GM23338 (cell line): ENCODE measurements around the gene C1orf210. TPM values are rescaled to one million over a fixed set of nuclear protein-coding genes. Genes with fewer than 3 reads are reported as not detected.

ENCODE experiments used
- ATAC-seq: fragments of 200-7000 bp; cut with Tn5 transposase; 3 replicates; pipeline ENCODE4 v1.9.1; 2020
- DNase-seq: peaks from one replicate; pipeline ENCODE4 v3.0.0-alpha.2; 2015; ENCODE audit warnings: low spot score
- H2AFZ ChIP-seq: fragments of 200-600 bp; sonication (generic); 2 replicates; pipeline ENCODE4 v1.8.0; 2016; ENCODE audit warnings: antibody characterized with exemption, mild to moderate bottlenecking, moderate library complexity
- H3F3A ChIP-seq: fragments of 200-600 bp; sonication (generic); replicated peaks from 2 replicates; pipeline ENCODE4 v1.8.0; 2017; ENCODE audit warnings: antibody characterized with exemption, mixed run types, low read depth
- H3K27ac ChIP-seq: fragments of 200-600 bp; sonication (generic); 2 replicates; pipeline ENCODE4 v1.6.1; 2016; ENCODE audit warnings: low read depth
- H3K27me3 ChIP-seq: fragments of 200-600 bp; sonication (generic); 2 replicates; pipeline ENCODE4 v1.8.0; 2016; ENCODE audit warnings: mild to moderate bottlenecking, mixed run types, moderate library complexity; ENCODE audit not compliant: insufficient read depth
- H3K36me3 ChIP-seq: fragments of 200-600 bp; sonication (generic); 2 replicates; pipeline ENCODE4 v1.8.0; 2016; ENCODE audit warnings: mild to moderate bottlenecking; ENCODE audit not compliant: insufficient read depth
- H3K4me1 ChIP-seq: fragments of 200-600 bp; sonication (generic); 2 replicates; pipeline ENCODE4 v1.8.0; 2016; ENCODE audit warnings: mild to moderate bottlenecking, moderate library complexity; ENCODE audit not compliant: insufficient read depth
- H3K4me2 ChIP-seq: fragments of 200-600 bp; sonication (generic); 2 replicates; pipeline ENCODE4 v1.7.1; 2017; ENCODE audit warnings: mixed run types
- H3K4me3 ChIP-seq: fragments of 200-600 bp; sonication (generic); 2 replicates; pipeline ENCODE4 v1.6.1; 2016; ENCODE audit warnings: mixed run types
- H3K79me2 ChIP-seq: fragments of 200-600 bp; sonication (generic); replicated peaks from 2 replicates; pipeline ENCODE4 v1.8.0; 2017; ENCODE audit warnings: mild to moderate bottlenecking; ENCODE audit not compliant: insufficient read depth
- H3K9me2 ChIP-seq: fragments of 200-600 bp; sonication (generic); 2 replicates; pipeline ENCODE4 v1.8.0; 2017; ENCODE audit not compliant: insufficient read depth
- H4K20me1 ChIP-seq: fragments of 200-600 bp; sonication (generic); replicated peaks from 2 replicates; pipeline ENCODE4 v1.8.0; 2017; ENCODE audit warnings: mild to moderate bottlenecking; ENCODE audit not compliant: insufficient read depth
- H3K27ac Mint-ChIP-seq: 2 replicates; pipeline ENCODE4 v1.8.0; 2020; ENCODE audit warnings: inconsistent platforms, mild to moderate bottlenecking, moderate library complexity, mixed read lengths
- H3K27me3 Mint-ChIP-seq: 3 replicates; pipeline ENCODE4 v1.8.0; 2022; ENCODE audit warnings: low read depth, mild to moderate bottlenecking, moderate library complexity, mixed read lengths, inconsistent platforms; ENCODE audit not compliant: insufficient read depth, poor library complexity
- H3K36me3 Mint-ChIP-seq: 3 replicates; pipeline ENCODE4 v1.8.0; 2021; ENCODE audit warnings: low read depth, mild to moderate bottlenecking, inconsistent platforms, moderate library complexity, mixed read lengths
- H3K4me1 Mint-ChIP-seq: 3 replicates; pipeline ENCODE4 v1.8.0; 2020; ENCODE audit warnings: mild to moderate bottlenecking, inconsistent platforms, mixed read lengths
- H3K4me3 Mint-ChIP-seq: 3 replicates; pipeline ENCODE4 v1.8.0; 2021; ENCODE audit warnings: moderate library complexity, mild to moderate bottlenecking, inconsistent platforms, mixed read lengths
- H3K9me3 Mint-ChIP-seq: 3 replicates; pipeline ENCODE4 v1.8.0; 2020; ENCODE audit warnings: moderate library complexity, mild to moderate bottlenecking, inconsistent platforms, mixed read lengths
- CREB1 ChIP-seq: fragments of 250-450 bp; sonication (Bioruptor Pico); IDR thresholded peaks from 2 replicates; pipeline ENCODE4 v1.5.0; 2020; ENCODE audit warnings: low read depth, mild to moderate bottlenecking, moderate library complexity
- CTCF ChIP-seq, 2 experiments: fragments of 200-600 bp in 1 of 2; sonication (generic) in 1 of 2; conservative IDR thresholded peaks; 2 replicates each; pipeline versions ENCODE4 v1.5.1 to v1.6.1; 2016 to 2017; ENCODE audit warnings: antibody characterized with exemption in 2 of 2, low read depth in 2 of 2, mild to moderate bottlenecking in 2 of 2, moderate library complexity in 1 of 2
- EZH2 ChIP-seq: fragments of 200-600 bp; sonication (generic); IDR thresholded peaks from one replicate; pipeline ENCODE4 v1.8.0; 2017; ENCODE audit warnings: antibody characterized with exemption, mild to moderate bottlenecking, low read depth; ENCODE audit not compliant: unreplicated experiment
- EZH2phosphoT487 ChIP-seq: fragments of 200-600 bp; sonication (generic); IDR thresholded peaks from one replicate; pipeline ENCODE4 v1.8.1; 2018; ENCODE audit warnings: antibody characterized with exemption; ENCODE audit not compliant: unreplicated experiment
- JUNB ChIP-seq: IDR thresholded peaks from one replicate; pipeline ENCODE4 v1.6.1; 2016; ENCODE audit warnings: antibody characterized with exemption; ENCODE audit not compliant: unreplicated experiment
- NANOG ChIP-seq: IDR thresholded peaks from 2 replicates; pipeline ENCODE4 v1.6.1; 2016; ENCODE audit warnings: antibody characterized with exemption, borderline replicate concordance
- POLR2AphosphoS5 ChIP-seq: IDR thresholded peaks from 2 replicates; pipeline ENCODE4 v1.6.1; 2016; ENCODE audit warnings: antibody characterized with exemption, low read depth
- STAT1 ChIP-seq: IDR thresholded peaks from one replicate; pipeline ENCODE4 v1.6.1; 2016; ENCODE audit warnings: antibody characterized with exemption; ENCODE audit not compliant: unreplicated experiment
- ZNF114 ChIP-seq: fragments of 250-450 bp; sonication (Bioruptor Pico); IDR thresholded peaks from 2 replicates; pipeline ENCODE4 v1.5.0; 2020; ENCODE audit warnings: mild to moderate bottlenecking, moderate library complexity
- ZNF331 ChIP-seq: fragments of 250-450 bp; sonication (Bioruptor Pico); IDR thresholded peaks from 2 replicates; pipeline ENCODE4 v1.5.0; 2020; ENCODE audit warnings: low read depth, mild to moderate bottlenecking, moderate library complexity
- polyA plus RNA-seq: library from polyadenylated mRNA; unstranded; fragments of >200 nt; fragmentation: Nextera tagmentation; extraction: Ambion mirVana; gene quantifications from 2 replicates; pipeline ENCODE4 v1.2.1, GENCODE V29; 2016
- total RNA-seq: library from RNA; depleted of rRNA; stranded (reverse); fragments of >200 nt; shearing (Covaris generic); gene quantifications from 2 replicates; pipeline ENCODE4 v1.2.3, GENCODE V29; 2014
- TF ChIP-seq, protein P1 (sequence below): fragments of 250-450 bp; sonication (Bioruptor Pico); IDR thresholded peaks from 2 replicates; pipeline ENCODE4 v1.5.0; 2020; ENCODE audit warnings: mild to moderate bottlenecking, moderate library complexity
- TF ChIP-seq, protein P2 (sequence below): IDR thresholded peaks from one replicate; pipeline ENCODE4 v1.6.1; 2018; ENCODE audit warnings: antibody characterized with exemption; ENCODE audit not compliant: unreplicated experiment
- TF ChIP-seq, protein P3 (sequence below): IDR thresholded peaks from 2 replicates; pipeline ENCODE4 v1.6.1; 2016; ENCODE audit warnings: antibody characterized with exemption

The C1orf210 gene
- total and polyA plus RNA-seq, 2 experiments from 2014 or later: 10.3 to 17.1 TPM

DNA sequence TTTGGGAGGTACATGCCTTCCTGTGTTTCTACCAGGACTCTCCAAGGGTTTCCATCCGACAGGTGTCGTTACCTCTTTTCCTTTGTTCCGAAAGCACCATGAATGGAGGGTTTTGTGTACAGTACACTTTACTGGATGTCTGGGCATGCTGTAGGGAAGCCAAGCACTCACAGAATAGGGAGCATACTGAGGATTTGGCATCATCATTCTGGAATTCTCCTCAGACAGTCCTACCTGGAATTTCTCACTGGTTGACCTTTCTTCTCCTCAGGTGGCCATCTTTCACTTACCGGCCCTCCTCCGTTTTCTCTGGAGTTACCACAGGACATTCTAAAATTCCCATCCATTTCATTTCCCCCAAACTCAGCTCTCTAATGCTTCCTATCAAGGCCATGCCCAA is 46.3 kb upstream of the C1orf210 start:
- peaks cover 4% of the 10 kb centered on the region for H3K27me3 Mint-ChIP-seq
- peaks cover 7% of the 10 kb centered on the region for H3K4me1 Mint-ChIP-seq
- ATAC-seq: no peak
- Histone ChIP-seq H3K4me1 (no peaks in the 10 kb centered on the region; the same call in 1 of the 2 replicates), H3K79me2 (no peaks in the 10 kb centered on the region), H3K27me3 (no peaks in the 10 kb centered on the region), H3K27ac (no peak overlapping the region), H3K36me3 (no peaks in the 10 kb centered on the region), H2AFZ (no peak overlapping the region), H3K4me3 (no peak overlapping the region), H3F3A (no peaks in the 10 kb centered on the region; the same call in 1 of the 2 replicates), H4K20me1 (no peaks in the 10 kb centered on the region; the same call in 1 of the 2 replicates), H3K9me2 (peaks cover 5% of the 10 kb centered on the region; the same call in 1 of the 2 replicates), H3K4me2 (no peak overlapping the region)
- H3K9me3 Mint-ChIP-seq: peaks cover 19% of the 10 kb centered on the region
- H3K27ac Mint-ChIP-seq: no peak overlapping the region
- no peak for DNase-seq
- no peaks in the 10 kb centered on the region; the same call in 2 of the 3 replicates for H3K36me3 Mint-ChIP-seq
- no peak overlapping the region for H3K4me3 Mint-ChIP-seq
- TF ChIP-seq EZH2 (no peak), NANOG (no peak), STAT1 (no peak), POLR2AphosphoS5 (no peak), CREB1 (CRISPR knock-in tag) (no peak), EZH2phosphoT487 (no peak), ZNF114 (CRISPR knock-in tag) (no peak), ZNF331 (CRISPR knock-in tag) (no peak), CTCF (conservative IDR thresholded peaks at IDR 0.05; ENCODE audit: low read depth in 2 of 2) (no peak), JUNB (no peak)
- TF ChIP-seq, protein P1, sequence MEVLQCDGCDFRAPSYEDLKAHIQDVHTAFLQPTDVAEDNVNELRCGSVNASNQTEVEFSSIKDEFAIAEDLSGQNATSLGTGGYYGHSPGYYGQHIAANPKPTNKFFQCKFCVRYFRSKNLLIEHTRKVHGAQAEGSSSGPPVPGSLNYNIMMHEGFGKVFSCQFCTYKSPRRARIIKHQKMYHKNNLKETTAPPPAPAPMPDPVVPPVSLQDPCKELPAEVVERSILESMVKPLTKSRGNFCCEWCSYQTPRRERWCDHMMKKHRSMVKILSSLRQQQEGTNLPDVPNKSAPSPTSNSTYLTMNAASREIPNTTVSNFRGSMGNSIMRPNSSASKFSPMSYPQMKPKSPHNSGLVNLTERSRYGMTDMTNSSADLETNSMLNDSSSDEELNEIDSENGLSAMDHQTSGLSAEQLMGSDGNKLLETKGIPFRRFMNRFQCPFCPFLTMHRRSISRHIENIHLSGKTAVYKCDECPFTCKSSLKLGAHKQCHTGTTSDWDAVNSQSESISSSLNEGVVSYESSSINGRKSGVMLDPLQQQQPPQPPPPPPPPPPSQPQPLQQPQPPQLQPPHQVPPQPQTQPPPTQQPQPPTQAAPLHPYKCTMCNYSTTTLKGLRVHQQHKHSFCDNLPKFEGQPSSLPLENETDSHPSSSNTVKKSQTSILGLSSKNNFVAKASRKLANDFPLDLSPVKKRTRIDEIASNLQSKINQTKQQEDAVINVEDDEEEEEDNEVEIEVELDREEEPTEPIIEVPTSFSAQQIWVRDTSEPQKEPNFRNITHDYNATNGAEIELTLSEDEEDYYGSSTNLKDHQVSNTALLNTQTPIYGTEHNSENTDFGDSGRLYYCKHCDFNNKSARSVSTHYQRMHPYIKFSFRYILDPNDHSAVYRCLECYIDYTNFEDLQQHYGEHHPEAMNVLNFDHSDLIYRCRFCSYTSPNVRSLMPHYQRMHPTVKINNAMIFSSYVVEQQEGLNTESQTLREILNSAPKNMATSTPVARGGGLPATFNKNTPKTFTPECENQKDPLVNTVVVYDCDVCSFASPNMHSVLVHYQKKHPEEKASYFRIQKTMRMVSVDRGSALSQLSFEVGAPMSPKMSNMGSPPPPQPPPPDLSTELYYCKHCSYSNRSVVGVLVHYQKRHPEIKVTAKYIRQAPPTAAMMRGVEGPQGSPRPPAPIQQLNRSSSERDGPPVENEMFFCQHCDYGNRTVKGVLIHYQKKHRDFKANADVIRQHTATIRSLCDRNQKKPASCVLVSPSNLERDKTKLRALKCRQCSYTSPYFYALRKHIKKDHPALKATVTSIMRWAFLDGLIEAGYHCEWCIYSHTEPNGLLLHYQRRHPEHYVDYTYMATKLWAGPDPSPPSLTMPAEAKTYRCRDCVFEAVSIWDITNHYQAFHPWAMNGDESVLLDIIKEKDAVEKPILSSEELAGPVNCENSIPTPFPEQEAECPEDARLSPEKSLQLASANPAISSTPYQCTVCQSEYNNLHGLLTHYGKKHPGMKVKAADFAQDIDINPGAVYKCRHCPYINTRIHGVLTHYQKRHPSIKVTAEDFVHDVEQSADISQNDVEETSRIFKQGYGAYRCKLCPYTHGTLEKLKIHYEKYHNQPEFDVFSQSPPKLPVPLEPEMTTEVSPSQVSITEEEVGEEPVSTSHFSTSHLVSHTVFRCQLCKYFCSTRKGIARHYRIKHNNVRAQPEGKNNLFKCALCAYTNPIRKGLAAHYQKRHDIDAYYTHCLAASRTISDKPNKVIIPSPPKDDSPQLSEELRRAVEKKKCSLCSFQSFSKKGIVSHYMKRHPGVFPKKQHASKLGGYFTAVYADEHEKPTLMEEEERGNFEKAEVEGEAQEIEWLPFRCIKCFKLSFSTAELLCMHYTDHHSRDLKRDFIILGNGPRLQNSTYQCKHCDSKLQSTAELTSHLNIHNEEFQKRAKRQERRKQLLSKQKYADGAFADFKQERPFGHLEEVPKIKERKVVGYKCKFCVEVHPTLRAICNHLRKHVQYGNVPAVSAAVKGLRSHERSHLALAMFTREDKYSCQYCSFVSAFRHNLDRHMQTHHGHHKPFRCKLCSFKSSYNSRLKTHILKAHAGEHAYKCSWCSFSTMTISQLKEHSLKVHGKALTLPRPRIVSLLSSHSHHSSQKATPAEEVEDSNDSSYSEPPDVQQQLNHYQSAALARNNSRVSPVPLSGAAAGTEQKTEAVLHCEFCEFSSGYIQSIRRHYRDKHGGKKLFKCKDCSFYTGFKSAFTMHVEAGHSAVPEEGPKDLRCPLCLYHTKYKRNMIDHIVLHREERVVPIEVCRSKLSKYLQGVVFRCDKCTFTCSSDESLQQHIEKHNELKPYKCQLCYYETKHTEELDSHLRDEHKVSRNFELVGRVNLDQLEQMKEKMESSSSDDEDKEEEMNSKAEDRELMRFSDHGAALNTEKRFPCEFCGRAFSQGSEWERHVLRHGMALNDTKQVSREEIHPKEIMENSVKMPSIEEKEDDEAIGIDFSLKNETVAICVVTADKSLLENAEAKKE (CRISPR knock-in tag): no peak
- TF ChIP-seq, protein P2, sequence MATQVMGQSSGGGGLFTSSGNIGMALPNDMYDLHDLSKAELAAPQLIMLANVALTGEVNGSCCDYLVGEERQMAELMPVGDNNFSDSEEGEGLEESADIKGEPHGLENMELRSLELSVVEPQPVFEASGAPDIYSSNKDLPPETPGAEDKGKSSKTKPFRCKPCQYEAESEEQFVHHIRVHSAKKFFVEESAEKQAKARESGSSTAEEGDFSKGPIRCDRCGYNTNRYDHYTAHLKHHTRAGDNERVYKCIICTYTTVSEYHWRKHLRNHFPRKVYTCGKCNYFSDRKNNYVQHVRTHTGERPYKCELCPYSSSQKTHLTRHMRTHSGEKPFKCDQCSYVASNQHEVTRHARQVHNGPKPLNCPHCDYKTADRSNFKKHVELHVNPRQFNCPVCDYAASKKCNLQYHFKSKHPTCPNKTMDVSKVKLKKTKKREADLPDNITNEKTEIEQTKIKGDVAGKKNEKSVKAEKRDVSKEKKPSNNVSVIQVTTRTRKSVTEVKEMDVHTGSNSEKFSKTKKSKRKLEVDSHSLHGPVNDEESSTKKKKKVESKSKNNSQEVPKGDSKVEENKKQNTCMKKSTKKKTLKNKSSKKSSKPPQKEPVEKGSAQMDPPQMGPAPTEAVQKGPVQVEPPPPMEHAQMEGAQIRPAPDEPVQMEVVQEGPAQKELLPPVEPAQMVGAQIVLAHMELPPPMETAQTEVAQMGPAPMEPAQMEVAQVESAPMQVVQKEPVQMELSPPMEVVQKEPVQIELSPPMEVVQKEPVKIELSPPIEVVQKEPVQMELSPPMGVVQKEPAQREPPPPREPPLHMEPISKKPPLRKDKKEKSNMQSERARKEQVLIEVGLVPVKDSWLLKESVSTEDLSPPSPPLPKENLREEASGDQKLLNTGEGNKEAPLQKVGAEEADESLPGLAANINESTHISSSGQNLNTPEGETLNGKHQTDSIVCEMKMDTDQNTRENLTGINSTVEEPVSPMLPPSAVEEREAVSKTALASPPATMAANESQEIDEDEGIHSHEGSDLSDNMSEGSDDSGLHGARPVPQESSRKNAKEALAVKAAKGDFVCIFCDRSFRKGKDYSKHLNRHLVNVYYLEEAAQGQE: no peak
- TF ChIP-seq, protein P3, sequence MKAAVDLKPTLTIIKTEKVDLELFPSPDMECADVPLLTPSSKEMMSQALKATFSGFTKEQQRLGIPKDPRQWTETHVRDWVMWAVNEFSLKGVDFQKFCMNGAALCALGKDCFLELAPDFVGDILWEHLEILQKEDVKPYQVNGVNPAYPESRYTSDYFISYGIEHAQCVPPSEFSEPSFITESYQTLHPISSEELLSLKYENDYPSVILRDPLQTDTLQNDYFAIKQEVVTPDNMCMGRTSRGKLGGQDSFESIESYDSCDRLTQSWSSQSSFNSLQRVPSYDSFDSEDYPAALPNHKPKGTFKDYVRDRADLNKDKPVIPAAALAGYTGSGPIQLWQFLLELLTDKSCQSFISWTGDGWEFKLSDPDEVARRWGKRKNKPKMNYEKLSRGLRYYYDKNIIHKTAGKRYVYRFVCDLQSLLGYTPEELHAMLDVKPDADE: no peak
